ENCODE results near the gene CFAP47. TPM values are rescaled to one million over a fixed set of nuclear protein-coding genes. Genes with fewer than 3 reads are reported as not detected.

The CFAP47 gene
- total RNA-seq, 2 donors from 2014 or later, result not detected

DNA sequence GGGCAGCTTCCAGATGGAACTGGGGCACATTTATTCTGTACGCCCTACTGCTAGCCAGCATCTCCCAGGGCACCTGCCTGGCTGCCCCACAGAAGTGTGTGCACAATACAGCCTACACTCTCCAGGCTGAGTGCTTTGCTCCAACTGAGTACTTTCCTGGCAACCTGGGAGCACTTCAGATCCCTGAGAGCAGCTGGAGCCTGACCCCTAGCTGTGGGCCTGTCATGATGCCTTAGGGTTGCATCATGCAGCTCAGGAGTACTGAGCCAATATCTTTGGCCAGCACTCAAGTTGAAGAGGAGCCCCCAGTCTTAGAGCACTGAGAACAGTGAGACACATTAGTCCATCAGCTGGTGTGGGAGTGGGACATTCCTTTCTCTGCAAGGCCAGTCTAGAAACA, 321.9 kb downstream of the CFAP47 start:
- intact Hi-C loops (cut with DNase I), result no loop called here
- Histone ChIP-seq H3K9ac (ENCODE audit: low read depth in 2 of 2, low read length in 2 of 2) (no peak overlapping the region), H3K27me3 (no peaks in the 10 kb centered on the region), H3K9me3 (no peaks in the 10 kb centered on the region), H3K36me3 (no peaks in the 10 kb centered on the region), H3K4me1 (no peaks in the 10 kb centered on the region), H3K27ac (no peak overlapping the region), H3K4me3 (no peak overlapping the region)
- DNase-seq, result no peak
- TF ChIP-seq, protein P1, sequence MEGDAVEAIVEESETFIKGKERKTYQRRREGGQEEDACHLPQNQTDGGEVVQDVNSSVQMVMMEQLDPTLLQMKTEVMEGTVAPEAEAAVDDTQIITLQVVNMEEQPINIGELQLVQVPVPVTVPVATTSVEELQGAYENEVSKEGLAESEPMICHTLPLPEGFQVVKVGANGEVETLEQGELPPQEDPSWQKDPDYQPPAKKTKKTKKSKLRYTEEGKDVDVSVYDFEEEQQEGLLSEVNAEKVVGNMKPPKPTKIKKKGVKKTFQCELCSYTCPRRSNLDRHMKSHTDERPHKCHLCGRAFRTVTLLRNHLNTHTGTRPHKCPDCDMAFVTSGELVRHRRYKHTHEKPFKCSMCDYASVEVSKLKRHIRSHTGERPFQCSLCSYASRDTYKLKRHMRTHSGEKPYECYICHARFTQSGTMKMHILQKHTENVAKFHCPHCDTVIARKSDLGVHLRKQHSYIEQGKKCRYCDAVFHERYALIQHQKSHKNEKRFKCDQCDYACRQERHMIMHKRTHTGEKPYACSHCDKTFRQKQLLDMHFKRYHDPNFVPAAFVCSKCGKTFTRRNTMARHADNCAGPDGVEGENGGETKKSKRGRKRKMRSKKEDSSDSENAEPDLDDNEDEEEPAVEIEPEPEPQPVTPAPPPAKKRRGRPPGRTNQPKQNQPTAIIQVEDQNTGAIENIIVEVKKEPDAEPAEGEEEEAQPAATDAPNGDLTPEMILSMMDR (IDR thresholded peaks at IDR 0.05), result no peak

DNA sequence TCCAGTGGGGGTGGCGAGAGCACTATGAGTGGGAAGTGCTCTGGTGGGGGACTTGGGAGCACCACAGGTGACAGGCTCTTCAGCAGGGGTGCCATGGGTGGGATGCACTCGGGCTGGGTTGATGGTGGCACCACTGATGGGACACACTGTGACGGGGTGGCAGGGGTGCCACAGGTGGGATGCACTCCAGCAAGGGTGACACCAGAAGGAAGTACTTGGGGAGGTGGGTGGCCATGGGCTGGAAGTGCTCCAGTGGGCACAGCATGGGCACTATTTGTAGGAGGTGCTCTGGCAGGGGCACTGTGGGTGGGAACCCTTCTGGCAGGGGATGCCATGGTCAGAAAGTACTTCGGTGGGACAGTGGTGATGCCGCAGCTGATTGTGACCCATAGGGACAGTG, 346.6 kb downstream of the CFAP47 start:
- Histone ChIP-seq H3K4me3 (no peak overlapping the region), H3K36me3 (no peaks in the 10 kb centered on the region), H3K9me3 (no peaks in the 10 kb centered on the region), H3K27me3 (no peaks in the 10 kb centered on the region), H3K9ac (ENCODE audit: low read depth in 2 of 2, low read length in 2 of 2) (no peak overlapping the region), H3K27ac (no peak overlapping the region), H3K4me1 (no peaks in the 10 kb centered on the region)
- no peak for DNase-seq
- TF ChIP-seq, protein P1 (IDR thresholded peaks at IDR 0.05), result no peak
- intact Hi-C loops (cut with DNase I), result no loop called here

DNA sequence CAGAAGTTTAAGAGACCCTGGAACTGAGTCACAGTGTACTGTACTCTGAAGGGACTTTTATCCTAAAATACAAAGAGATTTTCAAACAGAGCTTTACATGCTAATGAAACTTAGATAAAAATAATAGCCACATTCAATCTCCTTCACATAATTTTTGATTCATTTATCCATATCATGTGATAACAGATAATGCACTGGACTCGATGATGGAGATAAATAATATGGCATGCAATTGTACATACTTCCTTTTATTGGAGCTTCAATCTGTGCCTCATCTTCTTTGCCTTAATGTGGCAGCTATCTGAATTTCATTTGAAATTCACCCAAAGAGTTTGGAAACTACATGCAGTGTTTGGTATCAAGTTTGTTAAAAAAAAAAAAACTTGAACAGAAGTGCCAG, 390.6 kb downstream of the CFAP47 start:
- H3K4me3 ChIP-seq, result no peak overlapping the region
- TF ChIP-seq, protein P1 (IDR thresholded peaks at IDR 0.05), result no peak
- intact Hi-C loops (cut with DNase I), result no loop called here
- H3K27ac ChIP-seq, result no peak overlapping the region
- no peak for DNase-seq
- H3K36me3 ChIP-seq, result no peaks in the 10 kb centered on the region
- no peaks in the 10 kb centered on the region for H3K4me1 ChIP-seq
- H3K9ac ChIP-seq (ENCODE audit: low read depth in 2 of 2, low read length in 2 of 2), result no peak overlapping the region
- no peaks in the 10 kb centered on the region for H3K9me3 ChIP-seq
- H3K27me3 ChIP-seq, result no peaks in the 10 kb centered on the region

DNA sequence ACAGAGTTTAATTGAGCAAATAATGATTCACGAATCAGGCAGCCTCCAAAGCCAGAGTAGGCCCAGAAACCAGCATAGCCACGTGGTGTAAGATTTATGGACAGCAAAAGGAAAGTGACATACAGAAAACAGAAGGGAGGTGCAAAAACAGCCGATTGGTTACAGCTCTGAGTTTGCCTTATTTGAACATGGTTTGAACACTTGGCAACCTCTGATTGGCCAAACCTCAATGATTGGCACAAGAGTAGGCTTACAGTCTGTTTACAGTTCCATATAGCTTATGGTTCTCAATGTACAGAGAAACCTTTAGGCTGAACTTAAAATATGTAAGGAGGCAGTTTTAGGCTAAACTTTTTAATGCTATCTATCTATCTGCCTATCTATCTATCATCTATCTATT, 394.8 kb downstream of the CFAP47 start:
- intact Hi-C loops (cut with DNase I), result no loop called here
- Histone ChIP-seq H3K9me3 (no peaks in the 10 kb centered on the region), H3K27me3 (no peaks in the 10 kb centered on the region), H3K9ac (ENCODE audit: low read depth in 2 of 2, low read length in 2 of 2) (no peak overlapping the region), H3K36me3 (no peaks in the 10 kb centered on the region), H3K4me3 (no peak overlapping the region), H3K27ac (no peak overlapping the region), H3K4me1 (no peaks in the 10 kb centered on the region)
- TF ChIP-seq, protein P1 (IDR thresholded peaks at IDR 0.05), result no peak
- DNase-seq, result no peak

DNA sequence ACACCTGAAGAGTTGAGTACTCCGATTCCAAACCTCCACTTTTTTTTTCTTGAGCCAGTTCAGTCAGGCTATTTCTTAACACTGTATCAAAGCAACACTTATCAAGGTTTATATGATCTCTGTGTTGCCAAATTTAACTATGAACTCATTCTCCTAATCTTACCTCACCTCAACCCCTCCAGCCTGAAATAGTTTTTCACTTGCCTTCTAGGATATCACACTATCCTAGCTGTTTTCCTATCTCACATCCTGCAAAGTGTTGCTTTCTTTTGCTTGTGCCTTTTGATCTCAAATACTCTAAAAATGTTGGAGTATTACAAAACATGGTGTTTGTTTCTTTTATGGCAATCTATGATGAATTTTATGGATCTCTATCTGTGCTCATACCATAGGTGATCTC, 415.0 kb downstream of the CFAP47 start:
- Histone ChIP-seq H3K9ac (ENCODE audit: low read depth in 2 of 2, low read length in 2 of 2) (no peak overlapping the region), H3K27me3 (no peaks in the 10 kb centered on the region), H3K9me3 (no peaks in the 10 kb centered on the region), H3K4me3 (no peak overlapping the region), H3K36me3 (no peaks in the 10 kb centered on the region), H3K4me1 (no peaks in the 10 kb centered on the region), H3K27ac (no peak overlapping the region)
- no peak for DNase-seq
- intact Hi-C loops (cut with DNase I), result loop anchor here (10.0 kb wide), 1 partner anchor 540 kb away; no protein-coding TSS in a partner anchor
- TF ChIP-seq, protein P1 (IDR thresholded peaks at IDR 0.05), result no peak

DNA sequence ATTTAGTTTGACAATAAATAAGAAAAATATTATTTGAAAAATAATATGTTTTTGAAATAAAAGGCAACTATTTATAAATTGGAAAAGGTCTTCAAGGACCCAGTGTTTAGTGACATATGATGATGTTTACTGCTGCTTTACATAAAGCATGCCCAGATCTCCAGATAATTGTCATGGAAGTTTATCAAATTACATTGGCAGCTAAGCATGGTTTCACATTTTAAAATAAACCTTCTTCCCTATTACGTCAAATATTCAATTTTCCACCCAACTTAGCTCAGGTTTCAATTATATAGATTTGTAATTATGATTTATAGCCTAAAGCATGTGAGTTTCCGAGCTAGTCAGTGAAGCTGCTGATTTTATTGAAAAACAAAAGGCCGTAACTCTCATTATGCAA, 417.2 kb downstream of the CFAP47 start:
- no peak for DNase-seq
- TF ChIP-seq, protein P1 (IDR thresholded peaks at IDR 0.05), result no peak
- Histone ChIP-seq H3K4me1 (no peaks in the 10 kb centered on the region), H3K9me3 (no peaks in the 10 kb centered on the region), H3K36me3 (no peaks in the 10 kb centered on the region), H3K27ac (no peak overlapping the region), H3K9ac (ENCODE audit: low read depth in 2 of 2, low read length in 2 of 2) (no peak overlapping the region), H3K4me3 (no peak overlapping the region), H3K27me3 (no peaks in the 10 kb centered on the region)
- intact Hi-C loops (cut with DNase I), result loop anchor here (10.0 kb wide), 1 partner anchor 538 kb away; no protein-coding TSS in a partner anchor

Data from colonic mucosa (tissue), 4 donors.